ENCODE results near the gene ZNF516. TPM values are rescaled to one million over a fixed set of nuclear protein-coding genes. Genes with fewer than 3 reads are reported as not detected.

Gene ZNF516
- total RNA-seq, 1 donor from 2014 or later = 192 TPM

- H3K27ac Mint-ChIP-seq (ENCODE audit: unreplicated experiment) = no peak overlapping the region
- no peaks in the 10 kb centered on the region for H3K36me3 Mint-ChIP-seq (ENCODE audit: unreplicated experiment)
- no peaks in the 10 kb centered on the region for H3K9me3 Mint-ChIP-seq (ENCODE audit: unreplicated experiment)
- H3K4me3 Mint-ChIP-seq (ENCODE audit: unreplicated experiment) = no peak overlapping the region
- H3K27me3 Mint-ChIP-seq (ENCODE audit: unreplicated experiment) = no peaks in the 10 kb centered on the region
- no peaks in the 10 kb centered on the region for H3K4me1 Mint-ChIP-seq (ENCODE audit: low read depth, unreplicated experiment)
- TF ChIP-seq CTCF (IDR thresholded peaks at IDR 0.05; ENCODE audit: partially characterized antibody, unreplicated experiment) = no peak
- no peak for DNase-seq
Observed at GRCh38 chr18:76317136-76317535, 177.9 kb downstream of the ZNF516 start.

GRCh38 chr18:76315722-76316230, 179.3 kb downstream of the ZNF516 start:
- H3K36me3 Mint-ChIP-seq (ENCODE audit: unreplicated experiment) = no peaks in the 10 kb centered on the region
- no peaks in the 10 kb centered on the region for H3K4me1 Mint-ChIP-seq (ENCODE audit: low read depth, unreplicated experiment)
- no peak overlapping the region for H3K4me3 Mint-ChIP-seq (ENCODE audit: unreplicated experiment)
- no peak for DNase-seq
- no peak for TF ChIP-seq CTCF (IDR thresholded peaks at IDR 0.05; ENCODE audit: partially characterized antibody, unreplicated experiment)
- H3K9me3 Mint-ChIP-seq (ENCODE audit: unreplicated experiment) = no peaks in the 10 kb centered on the region
- no peaks in the 10 kb centered on the region for H3K27me3 Mint-ChIP-seq (ENCODE audit: unreplicated experiment)
- no peak overlapping the region for H3K27ac Mint-ChIP-seq (ENCODE audit: unreplicated experiment)

- Mint-ChIP-seq H3K4me1 (ENCODE audit: low read depth, unreplicated experiment) (no peaks in the 10 kb centered on the region), H3K27ac (ENCODE audit: unreplicated experiment) (no peak overlapping the region), H3K36me3 (ENCODE audit: unreplicated experiment) (no peaks in the 10 kb centered on the region), H3K27me3 (ENCODE audit: unreplicated experiment) (no peaks in the 10 kb centered on the region), H3K4me3 (ENCODE audit: unreplicated experiment) (no peak overlapping the region), H3K9me3 (ENCODE audit: unreplicated experiment) (no peaks in the 10 kb centered on the region)
- TF ChIP-seq CTCF (IDR thresholded peaks at IDR 0.05; ENCODE audit: partially characterized antibody, unreplicated experiment) = no peak
- no peak for DNase-seq
Observed at GRCh38 chr18:76314496-76314895, 180.5 kb downstream of the ZNF516 start.

- no peak overlapping the region for H3K4me3 Mint-ChIP-seq (ENCODE audit: unreplicated experiment)
- H3K27ac Mint-ChIP-seq (ENCODE audit: unreplicated experiment) = no peak overlapping the region
- H3K9me3 Mint-ChIP-seq (ENCODE audit: unreplicated experiment) = no peaks in the 10 kb centered on the region
- no peaks in the 10 kb centered on the region for H3K27me3 Mint-ChIP-seq (ENCODE audit: unreplicated experiment)
- no peaks in the 10 kb centered on the region for H3K36me3 Mint-ChIP-seq (ENCODE audit: unreplicated experiment)
- TF ChIP-seq CTCF (IDR thresholded peaks at IDR 0.05; ENCODE audit: partially characterized antibody, unreplicated experiment) = no peak
- H3K4me1 Mint-ChIP-seq (ENCODE audit: low read depth, unreplicated experiment) = no peaks in the 10 kb centered on the region
- no peak for DNase-seq
Observed at GRCh38 chr18:76314015-76314414, 181.0 kb downstream of the ZNF516 start.

All from glutamatergic neuron (in vitro differentiated cells).